Stimulated activated CD8-positive, alpha-beta memory T cell treated with anti-CD3 and anti-CD28 coated beads, Interleukin-15, amount 100 ng/mL, for 24 hours (primary cell): Measurements from ENCODE around the gene CCM2L.

Experiments
- DNase-seq: peaks from one replicate; pipeline ENCODE4 v3.0.0-alpha.2; 2020; ENCODE audit warnings: low read depth

The CCM2L gene

GRCh38 chr20:32010101-32010500 lies at the start of gene CCM2L:
TSS of gene CCM2L (plus strand) at chr20:32010438. CDS start at chr20:32010455, 17 bp downstream.
- DNase-seq = no peak

- DNase-seq = no peak
These were observed 47.5 kb upstream of the CCM2L start for GRCh38 chr20:31962761-31963160.

- DNase-seq = no peak
These were observed 46.3 kb upstream of the CCM2L start for GRCh38 chr20:31963889-31964288.

GRCh38 chr20:31966991-31967655 lies 43.1 kb upstream of the CCM2L start:
- DNase-seq = no peak

DNA sequence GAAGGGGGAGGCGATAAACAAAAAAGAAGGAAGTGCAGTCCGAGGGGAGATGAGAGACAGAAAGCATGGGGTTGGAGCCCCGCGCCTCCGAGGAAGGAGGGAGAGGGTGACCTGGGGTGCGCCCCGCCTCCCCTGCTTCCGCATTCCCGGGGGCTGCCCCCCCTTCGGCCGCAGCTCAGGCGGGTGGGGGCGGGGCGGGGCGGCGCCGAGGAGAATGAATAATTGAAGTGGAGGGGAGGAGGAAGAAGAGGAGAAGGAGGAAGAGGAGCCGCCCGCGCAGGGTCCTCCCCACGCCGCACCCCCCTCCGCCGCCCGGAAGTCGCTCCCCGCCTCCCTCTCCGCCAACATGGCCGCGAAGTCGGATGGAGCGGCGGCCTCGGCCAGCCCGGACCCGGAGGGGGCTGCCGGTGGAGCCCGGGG lies 42.4 kb upstream of the CCM2L start, which contains the start of gene XKR7:
Gene XKR7, plus strand, starts transcription at position 322 of the 420 bp plus-strand sequence. Its CDS starts 25 bp downstream, at position 347.
- no peak for DNase-seq

GRCh38 chr20:31968291-31969126 lies 41.7 kb upstream of the CCM2L start:
- DNase-seq = peak; percentile 76

GRCh38 chr20:31969991-31970390 lies 40.2 kb upstream of the CCM2L start:
- no peak for DNase-seq

DNA sequence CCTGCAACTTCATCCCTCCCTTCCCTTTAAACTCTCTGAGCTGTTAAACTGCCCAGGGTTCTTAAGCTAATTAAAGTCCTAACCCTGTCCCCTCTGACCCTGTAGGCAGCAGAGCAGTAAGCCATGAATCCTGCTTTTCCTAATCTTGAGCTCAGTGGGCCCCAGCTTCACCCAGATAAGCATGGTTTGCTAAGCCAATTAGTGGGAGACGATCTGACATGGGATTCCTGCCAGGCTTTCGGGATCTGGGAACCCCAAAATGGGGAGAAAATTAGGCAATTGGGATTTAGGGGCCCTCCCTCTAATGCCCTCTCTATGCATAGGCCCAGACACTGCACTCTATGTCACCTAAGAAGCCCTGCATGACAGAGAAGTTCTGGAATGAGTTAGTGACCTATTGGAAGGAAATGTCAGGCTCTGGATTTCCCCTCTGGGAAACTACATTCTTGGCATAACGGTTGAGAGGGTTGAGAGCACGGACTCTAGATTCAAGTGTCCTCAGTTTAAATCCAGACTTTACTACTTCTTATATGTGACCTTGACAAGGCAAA lies 37.7 kb upstream of the CCM2L start:
- DNase-seq = no peak

GRCh38 chr20:31974296-31974695 lies 35.9 kb upstream of the CCM2L start:
- no peak for DNase-seq

- DNase-seq = no peak
These were observed 35.2 kb upstream of the CCM2L start for GRCh38 chr20:31974951-31975487.

- DNase-seq = no peak
These were observed 34.4 kb upstream of the CCM2L start for GRCh38 chr20:31975874-31976273.

GRCh38 chr20:31977080-31977479 lies 33.2 kb upstream of the CCM2L start:
- no peak for DNase-seq

GRCh38 chr20:31979713-31980426 lies 30.4 kb upstream of the CCM2L start:
- no peak for DNase-seq

DNA sequence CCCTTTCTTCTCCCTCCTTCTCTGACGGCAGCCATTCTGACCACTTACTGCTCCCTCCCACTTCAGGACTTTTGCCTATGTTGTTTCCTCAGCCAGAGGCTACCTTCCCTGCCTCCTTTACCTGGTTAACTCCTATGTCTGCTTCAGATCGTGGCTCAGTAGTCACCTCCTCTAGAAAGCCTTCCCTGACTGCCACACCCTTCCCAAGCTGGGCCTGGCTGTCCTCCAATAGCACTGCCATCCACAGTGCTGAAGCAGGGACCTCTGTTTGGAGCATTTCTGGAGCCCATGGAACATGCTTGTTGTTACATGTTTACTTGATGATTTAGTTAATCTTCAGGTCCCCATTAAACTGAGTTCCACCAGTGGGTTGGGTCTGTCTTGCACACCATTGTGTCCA lies 28.5 kb upstream of the CCM2L start:
- DNase-seq = no peak

GRCh38 chr20:31984981-31985471 lies 25.2 kb upstream of the CCM2L start:
- DNase-seq = no peak

GRCh38 chr20:31987744-31988143 lies 22.5 kb upstream of the CCM2L start:
- DNase-seq = no peak

GRCh38 chr20:31988430-31989015 lies 21.7 kb upstream of the CCM2L start:
- DNase-seq = no peak

- DNase-seq = no peak
These were observed 21.1 kb upstream of the CCM2L start for GRCh38 chr20:31989030-31989645.

GRCh38 chr20:31990641-31991338 lies 19.4 kb upstream of the CCM2L start:
- no peak for DNase-seq

- DNase-seq = no peak
These were observed 18.9 kb upstream of the CCM2L start for GRCh38 chr20:31991339-31991705.
